K562 (cell line): Measurements from ENCODE around the gene RNF32. TPM values are rescaled to one million over a fixed set of nuclear protein-coding genes. Genes with fewer than 3 reads are reported as not detected.

ENCODE experiments used
- CBFA2T2 ChIP-seq: fragments of 450-650 bp; conservative IDR thresholded peaks from 2 replicates; pipeline ENCODE4 v1.6.1; 2017; ENCODE audit warnings: mild to moderate bottlenecking
- DLX4 ChIP-seq: fragments of 250-450 bp; sonication (Bioruptor Pico); IDR thresholded peaks from 2 replicates; pipeline ENCODE4 v1.6.1; 2021; ENCODE audit warnings: mild to moderate bottlenecking
- EP300 ChIP-seq: IDR thresholded peaks from 2 replicates; pipeline ENCODE4 v1.6.1; 2012; ENCODE audit warnings: low read length, improper control_type of control experiment
- GATAD2B ChIP-seq: fragments of 450-650 bp; IDR thresholded peaks from 2 replicates; pipeline ENCODE4 v1.6.1; 2017; ENCODE audit warnings: mild to moderate bottlenecking, borderline replicate concordance
- GTF2A2 ChIP-seq: IDR thresholded peaks from 2 replicates; pipeline ENCODE4 v1.6.1; 2016; ENCODE audit warnings: mild to moderate bottlenecking, missing genetic modification characterization, missing compliant biosample characterization
- NFATC3 ChIP-seq: fragments of 450-650 bp; IDR thresholded peaks from 2 replicates; pipeline ENCODE4 v1.6.1; 2017; ENCODE audit warnings: mild to moderate bottlenecking
- PHF8 ChIP-seq: fragments of 200-600 bp; sonication (generic); IDR thresholded peaks from 2 replicates; pipeline ENCODE4 v1.6.1; 2012; ENCODE audit warnings: mixed run types, mild to moderate bottlenecking, inconsistent platforms, low read length, moderate library complexity, borderline replicate concordance
- STAT5A ChIP-seq: IDR thresholded peaks from 2 replicates; pipeline ENCODE4 v1.6.1; 2012; ENCODE audit warnings: low read length, inconsistent platforms, borderline replicate concordance
- TBL1XR1 ChIP-seq, 2 experiments: IDR thresholded peaks; 2 replicates each; pipeline ENCODE4 v1.6.1; 2012; ENCODE audit warnings: improper control_type of control experiment in 2 of 2, low read length in 2 of 2, mild to moderate bottlenecking in 1 of 2
- TCF3 ChIP-seq: sonication (generic); formaldehyde crosslinking; IDR thresholded peaks from 2 replicates; pipeline ENCODE4 v1.4.0; 2020; ENCODE audit warnings: mild to moderate bottlenecking, missing genetic modification reagents
- XRCC3 ChIP-seq: fragments of 450-650 bp; IDR thresholded peaks from 2 replicates; pipeline ENCODE4 v1.6.1; 2017; ENCODE audit warnings: mild to moderate bottlenecking, moderate library complexity
- XRCC4 ChIP-seq: IDR thresholded peaks from one replicate; pipeline ENCODE4 v1.6.1; 2011; ENCODE audit not compliant: insufficient read depth, insufficient read length; ENCODE audit errors: extremely low read depth
- ZBTB11 ChIP-seq, 3 experiments: fragments of 200-800 bp in 1 of 3; fragments of 250-450 bp in 1 of 3; fragments of 450-650 bp in 1 of 3; sonication (Bioruptor Pico) in 1 of 3; sonication (Bioruptor generic) in 1 of 3; formaldehyde crosslinking in 1 of 3; IDR thresholded peaks; 2 replicates each; pipeline versions ENCODE4 v1.6.1 to v1.8.0; 2016 to 2022; ENCODE audit warnings: mild to moderate bottlenecking in 2 of 3, missing genetic modification characterization in 2 of 3, missing compliant biosample characterization in 1 of 3, moderate library complexity in 1 of 3
- ZBTB7A ChIP-seq: IDR thresholded peaks from 2 replicates; pipeline ENCODE4 v1.6.1; 2011; ENCODE audit warnings: low read depth, mild to moderate bottlenecking, low read length, moderate library complexity, borderline replicate concordance; ENCODE audit not compliant: control insufficient read depth
- ZC3H8 ChIP-seq: fragments of 450-650 bp; IDR thresholded peaks from 2 replicates; pipeline ENCODE4 v1.6.1; 2017
- ZFP36 ChIP-seq: fragments of 150-350 bp; IDR thresholded peaks from 2 replicates; pipeline ENCODE4 v1.6.1; 2018; ENCODE audit warnings: low read length, low read depth; ENCODE audit not compliant: partially characterized antibody
- ZNF584 ChIP-seq: fragments of 200-800 bp; sonication (Bioruptor generic); IDR thresholded peaks from 2 replicates; pipeline ENCODE4 v1.6.1; 2016; ENCODE audit warnings: low read depth, mild to moderate bottlenecking, missing genetic modification characterization, missing compliant biosample characterization
- ZNF77 ChIP-seq: fragments of 250-450 bp; sonication (Bioruptor Pico); IDR thresholded peaks from 2 replicates; pipeline ENCODE4 v1.5.0; 2020
- polyA plus RNA-seq, 8 experiments: library from polyadenylated mRNA; depleted of rRNA in 4 of 8; stranded (reverse) in 5 of 8; unstranded in 3 of 8; fragments of >200 nt; fragmentation: Nextera tagmentation in 2 of 8; fragmentation: Illumina TruSeq in 1 of 8; extraction: Ambion mirVana in 2 of 8; extraction: Trizol in 1 of 8; gene quantifications; 2 replicates each; pipeline versions ENCODE4 v1.2.1 to v1.2.3, GENCODE V29; 2011 to 2014; ENCODE audit warnings: inconsistent platforms in 1 of 8, missing spikeins in 1 of 8
- total RNA-seq, 7 experiments: library from RNA; depleted of rRNA in 6 of 7; stranded (reverse); fragments of >200 nt in 6 of 7; fragmentation: Illumina TruSeq in 2 of 7; extraction: Trizol in 2 of 7; gene quantifications; 2 replicates each; pipeline versions ENCODE4 v1.2.1 to v1.2.3, GENCODE V29; 2011 to 2021; ENCODE audit warnings: low replicate concordance in 1 of 7
- TF ChIP-seq, protein P1 (sequence below): IDR thresholded peaks from 2 replicates; pipeline ENCODE4 v1.6.1; 2012; ENCODE audit warnings: low read depth, low read length, improper control_type of control experiment, borderline replicate concordance
- TF ChIP-seq, protein P2 (sequence below): fragments of 450-650 bp; IDR thresholded peaks from 2 replicates; pipeline ENCODE4 v1.6.1; 2017; ENCODE audit warnings: antibody characterized with exemption, mild to moderate bottlenecking

Gene RNF32
- total and polyA plus RNA-seq, 9 of the 15 experiments (the other 6 are each of a cell fraction or from before 2014, with no cell fraction given) = 2.6 to 7.0 (median 4.6) TPM

- TF ChIP-seq, protein P1, sequence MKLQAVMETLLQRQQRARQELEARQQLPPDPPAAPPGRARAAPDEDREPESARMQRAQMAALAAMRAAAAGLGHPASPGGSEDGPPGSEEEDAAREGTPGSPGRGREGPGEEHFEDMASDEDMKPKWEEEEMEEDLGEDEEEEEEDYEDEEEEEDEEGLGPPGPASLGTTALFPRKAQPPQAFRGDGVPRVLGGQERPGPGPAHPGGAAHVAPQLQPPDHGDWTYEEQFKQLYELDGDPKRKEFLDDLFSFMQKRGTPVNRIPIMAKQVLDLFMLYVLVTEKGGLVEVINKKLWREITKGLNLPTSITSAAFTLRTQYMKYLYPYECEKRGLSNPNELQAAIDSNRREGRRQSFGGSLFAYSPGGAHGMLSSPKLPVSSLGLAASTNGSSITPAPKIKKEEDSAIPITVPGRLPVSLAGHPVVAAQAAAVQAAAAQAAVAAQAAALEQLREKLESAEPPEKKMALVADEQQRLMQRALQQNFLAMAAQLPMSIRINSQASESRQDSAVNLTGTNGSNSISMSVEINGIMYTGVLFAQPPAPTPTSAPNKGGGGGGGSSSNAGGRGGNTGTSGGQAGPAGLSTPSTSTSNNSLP = peak; percentile 67; the same call in 1 of the 2 replicates
- TF ChIP-seq STAT5A = peak; percentile 36; the same call in 1 of the 2 replicates
- TF ChIP-seq ZNF584 (CRISPR knock-in tag) = no peak
- TF ChIP-seq, protein P2, sequence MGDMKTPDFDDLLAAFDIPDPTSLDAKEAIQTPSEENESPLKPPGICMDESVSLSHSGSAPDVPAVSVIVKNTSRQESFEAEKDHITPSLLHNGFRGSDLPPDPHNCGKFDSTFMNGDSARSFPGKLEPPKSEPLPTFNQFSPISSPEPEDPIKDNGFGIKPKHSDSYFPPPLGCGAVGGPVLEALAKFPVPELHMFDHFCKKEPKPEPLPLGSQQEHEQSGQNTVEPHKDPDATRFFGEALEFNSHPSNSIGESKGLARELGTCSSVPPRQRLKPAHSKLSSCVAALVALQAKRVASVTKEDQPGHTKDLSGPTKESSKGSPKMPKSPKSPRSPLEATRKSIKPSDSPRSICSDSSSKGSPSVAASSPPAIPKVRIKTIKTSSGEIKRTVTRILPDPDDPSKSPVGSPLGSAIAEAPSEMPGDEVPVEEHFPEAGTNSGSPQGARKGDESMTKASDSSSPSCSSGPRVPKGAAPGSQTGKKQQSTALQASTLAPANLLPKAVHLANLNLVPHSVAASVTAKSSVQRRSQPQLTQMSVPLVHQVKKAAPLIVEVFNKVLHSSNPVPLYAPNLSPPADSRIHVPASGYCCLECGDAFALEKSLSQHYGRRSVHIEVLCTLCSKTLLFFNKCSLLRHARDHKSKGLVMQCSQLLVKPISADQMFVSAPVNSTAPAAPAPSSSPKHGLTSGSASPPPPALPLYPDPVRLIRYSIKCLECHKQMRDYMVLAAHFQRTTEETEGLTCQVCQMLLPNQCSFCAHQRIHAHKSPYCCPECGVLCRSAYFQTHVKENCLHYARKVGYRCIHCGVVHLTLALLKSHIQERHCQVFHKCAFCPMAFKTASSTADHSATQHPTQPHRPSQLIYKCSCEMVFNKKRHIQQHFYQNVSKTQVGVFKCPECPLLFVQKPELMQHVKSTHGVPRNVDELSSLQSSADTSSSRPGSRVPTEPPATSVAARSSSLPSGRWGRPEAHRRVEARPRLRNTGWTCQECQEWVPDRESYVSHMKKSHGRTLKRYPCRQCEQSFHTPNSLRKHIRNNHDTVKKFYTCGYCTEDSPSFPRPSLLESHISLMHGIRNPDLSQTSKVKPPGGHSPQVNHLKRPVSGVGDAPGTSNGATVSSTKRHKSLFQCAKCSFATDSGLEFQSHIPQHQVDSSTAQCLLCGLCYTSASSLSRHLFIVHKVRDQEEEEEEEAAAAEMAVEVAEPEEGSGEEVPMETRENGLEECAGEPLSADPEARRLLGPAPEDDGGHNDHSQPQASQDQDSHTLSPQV = 0 out of 2 replicates have a peak, but pooled peaks have one; percentile 38
- TF ChIP-seq ZFP36 = no peak
- no peak for TF ChIP-seq PHF8
- TF ChIP-seq NFATC3 = no peak
- TF ChIP-seq CBFA2T2 = peak; percentile 67
- no peak for TF ChIP-seq GTF2A2 (tag)
- no peak for TF ChIP-seq ZBTB11 (CRISPR knock-in tag; IDR thresholded peaks at IDR 0.05)
- peak; percentile 26; the same call in 1 of the 2 replicates for TF ChIP-seq GATAD2B
- TF ChIP-seq ZC3H8 = no peak
- TF ChIP-seq XRCC3 = no peak
- peak; percentile 61 for TF ChIP-seq TCF3 (CRISPR knock-in tag)
- no peak for TF ChIP-seq DLX4 (CRISPR knock-in tag)
- peak; percentile 61; the same call in 1 of the 2 replicates for TF ChIP-seq EP300
- no peak for TF ChIP-seq XRCC4
- no peak for TF ChIP-seq ZNF77
- 0 out of 4 replicates have a peak, but pooled peaks of 1 of the 2 experiments have one; percentile 27 for TF ChIP-seq TBL1XR1 (IDR thresholded peaks at IDR 0.05; ENCODE audit: low read length in 2 of 2)
- no peak for TF ChIP-seq ZBTB7A
Observed at GRCh38 chr7:156661637-156662036, 21.1 kb downstream of the RNF32 start (continued).
